Measurements from ENCODE around the gene PEAR1. TPM values are rescaled to one million over a fixed set of nuclear protein-coding genes. Genes with fewer than 3 reads are reported as not detected.

Gene PEAR1
- polyA plus RNA-seq, 3 donors = not detected

DNA sequence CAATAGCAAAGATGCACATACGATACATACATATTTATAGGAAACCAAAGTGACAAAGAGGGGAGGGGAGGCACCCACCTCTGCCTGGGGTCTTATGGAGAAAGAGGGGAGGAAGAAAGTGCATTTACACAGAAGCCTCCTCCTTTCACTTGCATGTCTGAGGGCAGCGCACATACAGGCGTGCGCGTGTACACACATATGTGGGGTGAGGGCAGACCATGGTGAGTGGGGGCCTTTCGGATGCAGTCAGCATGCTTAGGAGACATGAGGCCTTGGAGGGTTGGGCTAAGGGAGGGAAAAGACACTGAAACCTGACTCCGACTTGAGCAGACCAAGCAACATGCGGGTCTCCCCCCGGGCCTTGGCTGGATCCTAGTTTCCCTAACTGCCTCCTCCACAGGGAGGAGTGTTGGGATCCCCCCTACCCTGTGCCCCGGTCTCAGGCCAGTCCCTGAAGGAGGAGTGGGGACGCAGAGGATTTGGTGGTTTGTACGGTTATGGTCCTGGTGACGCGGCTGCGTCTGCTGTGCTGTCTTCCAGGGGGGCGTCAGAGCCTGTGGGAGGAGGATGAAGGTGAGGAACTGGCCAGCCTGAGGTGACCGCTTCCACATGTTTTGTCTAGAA is 42.1 kb downstream of the PEAR1 start:
- no peak overlapping the region for H3K27ac Mint-ChIP-seq

GRCh38 chr1:156936191-156936590 is 42.7 kb downstream of the PEAR1 start:
- no peaks in the 10 kb centered on the region for H3K79me2 ChIP-seq (ENCODE audit: insufficient read depth, low read length)
- no peak overlapping the region for H3K9ac ChIP-seq (ENCODE audit: insufficient read depth, low read length, poor library complexity, severe bottlenecking)
- no peak for DNase-seq
- intact Hi-C loops (cut with micrococcal nuclease) = loop anchor here in 1 of 2 donors (10.0 kb wide), 1 partner anchor 139 kb away; no protein-coding TSS in a partner anchor
- H3K27me3 Mint-ChIP-seq (ENCODE audit: low read depth in 3 of 3) = peaks cover 0 to 2% (median 0%) of the 10 kb centered on the region in 3 donors
- H3K9me3 Mint-ChIP-seq = peaks cover 0 to 3% (median 0%) of the 10 kb centered on the region in 7 donors
- no peak for TF ChIP-seq CTCF (IDR thresholded peaks at IDR 0.05)
- peaks cover 63 to 69% of the 10 kb centered on the region in 2 donors for H3K36me3 Mint-ChIP-seq
- peaks cover 4 to 10% of the 10 kb centered on the region in 2 donors for H3K4me1 ChIP-seq (ENCODE audit: control insufficient read depth in 1 of 2, insufficient read depth in 2 of 2, low read length in 2 of 2)
- no peaks in the 10 kb centered on the region for H3K27me3 ChIP-seq (ENCODE audit: control insufficient read depth in 2 of 2, insufficient read depth in 2 of 2, low read length in 2 of 2)
- peak overlapping the region in 1 of 7 donors; percentile 54 for H3K27ac Mint-ChIP-seq
- no peak overlapping the region for H2AFZ ChIP-seq (ENCODE audit: insufficient read depth, low read depth, low read length, poor library complexity, severe bottlenecking)
- no peak overlapping the region for H3K27ac ChIP-seq (ENCODE audit: low read depth in 1 of 2, low read length in 2 of 2)
- H3K4me3 ChIP-seq (replicated peaks in 1 of 3; ENCODE audit: low read depth in 2 of 3, low read length in 3 of 3) = no peak overlapping the region
- peaks cover 11% of the 10 kb centered on the region for H3K4me1 Mint-ChIP-seq
- H4K20me1 ChIP-seq (ENCODE audit: insufficient read depth, low read length) = peaks cover 12% of the 10 kb centered on the region
- no peak overlapping the region for H3K4me3 Mint-ChIP-seq
- no peaks in the 10 kb centered on the region for H3K9me3 ChIP-seq (replicated peaks in 1 of 2; ENCODE audit: control insufficient read depth in 1 of 2, insufficient read depth in 1 of 2, low read length in 2 of 2)
- no peak overlapping the region for H3K4me2 ChIP-seq (replicated peaks; ENCODE audit: extremely low read depth, low read length, poor library complexity, severe bottlenecking)
- WGBS (ENCODE audit: insufficient coverage) = 94% methylated on average over 2 of the region's 5 CpGs
- H3K36me3 ChIP-seq (replicated peaks in 1 of 2; ENCODE audit: control insufficient read depth in 1 of 2, insufficient read depth in 2 of 2, low read length in 2 of 2) = peaks cover 66 to 70% of the 10 kb centered on the region in 2 donors

More for the DNA sequence above, 42.1 kb downstream of the PEAR1 start:
- Histone ChIP-seq H3K9me3 (replicated peaks in 1 of 2; ENCODE audit: control insufficient read depth in 1 of 2, insufficient read depth in 1 of 2, low read length in 2 of 2) (no peaks in the 10 kb centered on the region), H2AFZ (ENCODE audit: insufficient read depth, low read depth, low read length, poor library complexity, severe bottlenecking) (no peak overlapping the region), H3K27ac (ENCODE audit: low read depth in 1 of 2, low read length in 2 of 2) (no peak overlapping the region), H3K79me2 (ENCODE audit: insufficient read depth, low read length) (no peaks in the 10 kb centered on the region), H3K4me2 (replicated peaks; ENCODE audit: extremely low read depth, low read length, poor library complexity, severe bottlenecking) (no peak overlapping the region), H3K4me3 (replicated peaks in 1 of 3; ENCODE audit: low read depth in 2 of 3, low read length in 3 of 3) (no peak overlapping the region), H4K20me1 (ENCODE audit: insufficient read depth, low read length) (peaks cover 12% of the 10 kb centered on the region), H3K9ac (ENCODE audit: insufficient read depth, low read length, poor library complexity, severe bottlenecking) (no peak overlapping the region), H3K27me3 (ENCODE audit: control insufficient read depth in 2 of 2, insufficient read depth in 2 of 2, low read length in 2 of 2) (no peaks in the 10 kb centered on the region), H3K36me3 (replicated peaks in 1 of 2; ENCODE audit: control insufficient read depth in 1 of 2, insufficient read depth in 2 of 2, low read length in 2 of 2) (peaks cover 60 to 65% of the 10 kb centered on the region in 2 donors), H3K4me1 (ENCODE audit: control insufficient read depth in 1 of 2, insufficient read depth in 2 of 2, low read length in 2 of 2) (peaks cover 10 to 15% of the 10 kb centered on the region in 2 donors)
- Mint-ChIP-seq H3K36me3 (peaks cover 57 to 63% of the 10 kb centered on the region in 2 donors), H3K4me1 (peaks cover 16% of the 10 kb centered on the region), H3K27me3 (ENCODE audit: low read depth in 3 of 3) (peaks cover under 1 to 5% (median 3%) of the 10 kb centered on the region in 3 donors), H3K4me3 (no peak overlapping the region), H3K9me3 (peaks cover 0 to 3% (median 0%) of the 10 kb centered on the region in 7 donors)
- no peak for TF ChIP-seq CTCF (IDR thresholded peaks at IDR 0.05)
- DNase-seq = no peak
- intact Hi-C loops (cut with micrococcal nuclease) = loop anchor here in 1 of 2 donors (10.0 kb wide), 1 partner anchor 139 kb away; no protein-coding TSS in a partner anchor
- 100% methylated on average over 1 of the region's 17 CpGs for WGBS (ENCODE audit: insufficient coverage)

All from CD14-positive monocyte (primary cell).